Measurements from ENCODE around the gene SEC22C.
A peak's percentile ranks its signal among the peaks of the same experiment; 100 is the strongest.
"Not testable (repeated sequence)": the region's sequence is repeated elsewhere in the genome, so short reads cannot be mapped to it uniquely, and the experiment has no call there.

SEC22C gene

GRCh38 chr3:42581709-42582473 lies at the start of gene SEC22C:
TSS of gene SEC22C (minus strand) at chr3:42581967. CDS start at chr3:42569046, 12,921 bp downstream.
- DNase-seq = peak; percentile 95

GRCh38 chr3:42613462-42613861 lies 31.7 kb upstream of the SEC22C start:
- no peak for DNase-seq

GRCh38 chr3:42612928-42613327 lies 31.2 kb upstream of the SEC22C start:
- no peak for DNase-seq

GRCh38 chr3:42612217-42612616 lies 30.4 kb upstream of the SEC22C start:
- DNase-seq = no peak

- no peak for DNase-seq
Measured at GRCh38 chr3:42610976-42611375, 29.2 kb upstream of the SEC22C start.

- DNase-seq = no peak
Measured at GRCh38 chr3:42608581-42608980, 26.8 kb upstream of the SEC22C start.

GRCh38 chr3:42605546-42606173 lies 23.9 kb upstream of the SEC22C start:
- DNase-seq = no peak

- no peak for DNase-seq
Measured at GRCh38 chr3:42602961-42603360, 21.2 kb upstream of the SEC22C start.

- DNase-seq = no peak
Measured at GRCh38 chr3:42601896-42602581, 20.3 kb upstream of the SEC22C start.

GRCh38 chr3:42600958-42601675 lies 19.4 kb upstream of the SEC22C start:
- DNase-seq = peak; percentile 51

- peak; percentile 99 for DNase-seq
Measured at GRCh38 chr3:42600111-42600957, 18.6 kb upstream of the SEC22C start, which contains the start of gene NKTR. TSS of gene NKTR (plus strand) at chr3:42600686. CDS start at chr3:42601007, 321 bp downstream.

- not testable (repeated sequence) for DNase-seq
Measured at GRCh38 chr3:42597098-42597497, 15.3 kb upstream of the SEC22C start.

GRCh38 chr3:42595682-42596081 lies 13.9 kb upstream of the SEC22C start:
- no peak for DNase-seq

- DNase-seq = no peak
Measured at GRCh38 chr3:42593635-42594034, 11.9 kb upstream of the SEC22C start.

GRCh38 chr3:42591811-42592210 lies 10.0 kb upstream of the SEC22C start:
- DNase-seq = no peak

- no peak for DNase-seq
Measured at GRCh38 chr3:42590989-42591756, 9.4 kb upstream of the SEC22C start.

- no peak for DNase-seq
Measured at GRCh38 chr3:42589382-42590109, 7.8 kb upstream of the SEC22C start.

- DNase-seq = no peak
Measured at GRCh38 chr3:42588625-42589024, 6.9 kb upstream of the SEC22C start.

GRCh38 chr3:42582474-42583070 lies 805 bp upstream of the SEC22C start:
- no peak for DNase-seq

- no peak for DNase-seq
Measured at GRCh38 chr3:42581400-42581708, 413 bp downstream of the SEC22C start.

Measured in CD4-positive, alpha-beta T cell treated with Interleukin-15 for 1 hour (primary cell).